ENCODE data around the gene TLN1.
A peak's percentile ranks its signal among the peaks of the same experiment; 100 is the strongest.

Gene TLN1

DNA sequence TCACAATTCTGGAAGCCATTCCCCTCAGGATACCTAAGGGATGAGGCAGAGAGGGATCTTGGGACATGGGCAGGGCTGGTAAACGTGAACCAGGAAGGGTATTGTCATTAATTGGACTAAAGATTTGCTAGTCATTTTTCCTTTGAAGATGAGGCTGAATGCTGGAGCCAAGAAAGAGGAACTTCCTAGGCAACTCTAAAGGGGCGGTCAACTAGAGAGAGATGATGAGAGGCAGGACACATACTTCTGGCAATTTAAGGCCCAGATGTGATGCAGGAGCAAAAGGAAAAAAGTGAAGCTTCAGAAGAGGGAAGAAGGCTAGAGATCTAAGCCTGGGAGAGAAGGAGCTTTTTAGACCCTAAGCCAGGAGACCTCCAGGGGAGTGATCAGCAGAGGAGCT lies 11.5 kb upstream of the TLN1 start:
- Histone ChIP-seq H3K4me3 (ENCODE audit: low read depth, low read length) (no peak overlapping the region), H3K27ac (ENCODE audit: low read depth, low read length) (no peak overlapping the region), H3K27me3 (ENCODE audit: insufficient read depth, low read length) (no peaks in the 10 kb centered on the region), H3K79me2 (ENCODE audit: control insufficient read depth, insufficient read depth, low read length, unreplicated experiment) (peaks cover 38% of the 10 kb centered on the region), H2AFZ (ENCODE audit: low read length, unreplicated experiment) (no peak overlapping the region), H3K4me1 (ENCODE audit: control insufficient read depth, insufficient read depth, low read length, unreplicated experiment) (peaks cover 12% of the 10 kb centered on the region), H3K36me3 (ENCODE audit: insufficient read depth, low read length) (peaks cover 15% of the 10 kb centered on the region; the same call in 1 of the 2 replicates)

DNA sequence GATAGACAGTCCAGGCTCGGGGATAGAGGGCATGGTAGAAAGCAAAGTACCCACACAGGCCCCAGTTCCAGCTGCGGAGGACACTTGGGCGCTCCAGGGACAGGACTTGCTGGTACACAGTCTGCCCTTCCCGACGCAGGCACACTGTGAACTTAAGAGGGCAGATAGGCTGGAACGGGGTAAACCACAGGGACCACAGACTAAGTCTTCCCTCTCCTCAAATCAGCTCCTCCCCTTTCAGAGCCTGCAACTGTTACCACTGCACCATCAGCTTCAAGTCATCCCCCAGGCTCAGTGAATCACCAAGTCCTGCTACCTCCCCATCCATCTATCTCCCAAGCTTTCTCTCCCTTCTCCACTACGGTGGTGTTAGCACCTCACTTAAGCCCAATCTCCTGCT lies 9.7 kb upstream of the TLN1 start:
- H3K27ac ChIP-seq (ENCODE audit: low read depth, low read length), result no peak overlapping the region
- H3K4me3 ChIP-seq (ENCODE audit: low read depth, low read length), result no peak overlapping the region
- H3K79me2 ChIP-seq (ENCODE audit: control insufficient read depth, insufficient read depth, low read length, unreplicated experiment), result peaks cover 21% of the 10 kb centered on the region
- peaks cover 3% of the 10 kb centered on the region for H3K4me1 ChIP-seq (ENCODE audit: control insufficient read depth, insufficient read depth, low read length, unreplicated experiment)
- H3K36me3 ChIP-seq (ENCODE audit: insufficient read depth, low read length), result peaks cover 24% of the 10 kb centered on the region
- no peak overlapping the region for H2AFZ ChIP-seq (ENCODE audit: low read length, unreplicated experiment)
- no peaks in the 10 kb centered on the region for H3K27me3 ChIP-seq (ENCODE audit: insufficient read depth, low read length)

DNA sequence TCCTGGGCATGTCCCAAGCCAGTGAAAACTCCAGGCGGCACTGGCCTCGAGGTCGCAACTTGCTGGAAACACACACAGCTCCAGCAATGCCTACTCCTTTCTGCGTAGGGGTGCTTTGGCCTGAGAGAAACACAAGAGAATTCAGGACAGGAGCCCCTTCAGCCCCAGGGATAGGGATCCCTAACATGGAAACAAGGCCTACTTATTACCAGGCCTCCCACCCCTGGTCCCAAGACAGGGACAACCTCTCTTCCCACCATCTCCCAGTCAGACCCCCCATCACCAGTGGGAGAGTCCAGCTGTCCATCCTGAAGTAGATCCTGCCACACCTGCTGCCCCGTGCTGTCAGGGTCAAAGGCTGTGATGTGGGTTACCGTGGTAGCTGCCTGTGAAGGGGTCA lies 8.2 kb upstream of the TLN1 start:
- H3K4me3 ChIP-seq (ENCODE audit: low read depth, low read length), result no peak overlapping the region
- H3K27me3 ChIP-seq (ENCODE audit: insufficient read depth, low read length), result no peaks in the 10 kb centered on the region
- no peaks in the 10 kb centered on the region for H3K4me1 ChIP-seq (ENCODE audit: control insufficient read depth, insufficient read depth, low read length, unreplicated experiment)
- H2AFZ ChIP-seq (ENCODE audit: low read length, unreplicated experiment), result no peak overlapping the region
- H3K79me2 ChIP-seq (ENCODE audit: control insufficient read depth, insufficient read depth, low read length, unreplicated experiment), result peaks cover 11% of the 10 kb centered on the region
- no peak overlapping the region for H3K27ac ChIP-seq (ENCODE audit: low read depth, low read length)
- peaks cover 31% of the 10 kb centered on the region for H3K36me3 ChIP-seq (ENCODE audit: insufficient read depth, low read length)

DNA sequence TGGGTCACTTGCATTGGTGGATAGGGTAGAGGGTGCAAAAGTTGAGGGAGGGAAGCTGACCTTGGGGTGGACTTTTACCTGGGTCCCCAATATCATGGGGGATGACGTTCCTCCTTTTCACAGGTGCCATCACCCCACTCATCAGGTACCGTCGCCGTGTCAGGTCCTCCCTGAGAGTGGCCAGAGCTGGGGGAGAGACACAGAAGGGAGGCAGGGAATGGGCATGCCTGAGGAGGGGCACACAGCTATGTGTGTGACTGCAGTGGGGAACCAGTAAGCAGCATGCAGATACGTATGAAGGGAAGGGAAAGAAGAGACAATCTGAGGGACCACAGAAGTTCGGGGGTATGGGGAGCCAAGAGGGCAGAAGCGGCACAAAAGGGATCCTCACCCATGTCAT lies 6.9 kb upstream of the TLN1 start:
- Histone ChIP-seq H2AFZ (ENCODE audit: low read length, unreplicated experiment) (no peak overlapping the region), H3K4me1 (ENCODE audit: control insufficient read depth, insufficient read depth, low read length, unreplicated experiment) (peaks cover 6% of the 10 kb centered on the region), H3K27me3 (ENCODE audit: insufficient read depth, low read length) (no peaks in the 10 kb centered on the region), H3K4me3 (ENCODE audit: low read depth, low read length) (no peak overlapping the region), H3K27ac (ENCODE audit: low read depth, low read length) (no peak overlapping the region), H3K36me3 (ENCODE audit: insufficient read depth, low read length) (peaks cover 30% of the 10 kb centered on the region), H3K79me2 (ENCODE audit: control insufficient read depth, insufficient read depth, low read length, unreplicated experiment) (peaks cover 15% of the 10 kb centered on the region)

DNA sequence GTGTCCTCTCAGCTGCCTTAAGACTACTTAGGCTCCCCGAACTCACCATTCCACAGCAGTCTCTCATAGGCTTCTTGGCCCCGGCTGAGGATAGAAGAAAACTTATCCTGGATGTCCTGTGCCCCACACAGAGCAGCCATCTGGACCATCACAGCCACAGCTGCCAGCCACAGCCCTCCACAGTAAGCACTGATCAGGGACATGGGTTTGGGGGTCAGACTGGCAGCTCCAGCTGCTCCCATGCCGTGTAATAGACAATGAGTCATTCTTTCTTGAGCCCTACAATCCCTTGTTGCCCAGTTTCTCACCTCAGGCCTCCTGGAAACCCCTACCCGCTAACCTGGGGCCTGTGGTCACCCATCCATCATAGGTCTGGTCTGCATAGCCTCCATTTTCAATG lies 6.2 kb upstream of the TLN1 start:
- Histone ChIP-seq H3K36me3 (ENCODE audit: insufficient read depth, low read length) (peaks cover 28% of the 10 kb centered on the region), H3K4me3 (ENCODE audit: low read depth, low read length) (no peak overlapping the region), H3K79me2 (ENCODE audit: control insufficient read depth, insufficient read depth, low read length, unreplicated experiment) (peaks cover 23% of the 10 kb centered on the region), H3K27me3 (ENCODE audit: insufficient read depth, low read length) (no peaks in the 10 kb centered on the region), H3K27ac (ENCODE audit: low read depth, low read length) (no peak overlapping the region), H2AFZ (ENCODE audit: low read length, unreplicated experiment) (no peak overlapping the region), H3K4me1 (ENCODE audit: control insufficient read depth, insufficient read depth, low read length, unreplicated experiment) (peaks cover 12% of the 10 kb centered on the region)

DNA sequence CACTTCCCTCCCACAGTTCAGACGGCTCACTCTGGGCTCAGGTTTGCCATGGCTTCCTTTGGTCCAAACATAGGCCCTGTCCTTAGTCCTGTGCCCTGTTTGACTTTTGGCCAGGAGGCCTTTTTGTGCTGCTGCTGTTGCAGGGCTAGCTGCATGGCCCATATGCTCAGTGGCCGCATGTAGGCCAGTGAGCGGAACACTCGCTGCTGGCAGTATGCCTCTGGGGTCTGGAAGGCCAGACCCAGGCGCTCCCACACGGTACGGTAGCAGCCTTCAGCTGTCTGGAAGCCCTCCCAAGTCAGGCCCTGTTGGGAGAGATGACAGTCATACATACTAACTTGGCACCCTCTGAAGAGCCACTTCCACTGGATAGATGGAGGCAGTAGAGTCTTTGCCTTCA lies 5.1 kb upstream of the TLN1 start:
- Histone ChIP-seq H3K4me1 (ENCODE audit: control insufficient read depth, insufficient read depth, low read length, unreplicated experiment) (peaks cover 12% of the 10 kb centered on the region), H3K4me3 (ENCODE audit: low read depth, low read length) (no peak overlapping the region), H3K79me2 (ENCODE audit: control insufficient read depth, insufficient read depth, low read length, unreplicated experiment) (peaks cover 29% of the 10 kb centered on the region), H2AFZ (ENCODE audit: low read length, unreplicated experiment) (no peak overlapping the region), H3K27me3 (ENCODE audit: insufficient read depth, low read length) (no peaks in the 10 kb centered on the region), H3K36me3 (ENCODE audit: insufficient read depth, low read length) (peaks cover 28% of the 10 kb centered on the region), H3K27ac (ENCODE audit: low read depth, low read length) (no peak overlapping the region)

DNA sequence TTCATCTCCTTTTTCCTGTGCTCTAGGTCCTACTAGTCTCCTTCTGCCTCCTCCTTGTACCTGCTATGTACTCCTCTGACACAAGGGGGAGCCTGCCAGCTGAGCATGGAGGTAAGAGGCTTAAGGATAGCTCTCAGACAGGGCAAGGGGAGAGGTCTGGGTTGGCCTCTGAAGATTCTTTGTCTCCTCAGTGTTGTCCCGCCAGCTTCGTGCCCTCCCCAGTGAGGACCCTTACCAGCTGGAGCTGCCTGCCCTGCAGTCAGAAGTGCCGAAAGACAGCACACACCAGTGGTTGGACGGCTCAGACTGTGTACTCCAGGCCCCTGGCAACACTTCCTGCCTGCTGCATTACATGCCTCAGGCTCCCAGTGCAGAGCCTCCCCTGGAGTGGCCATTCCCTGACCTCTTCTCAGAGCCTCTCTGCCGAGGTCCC lies 4.2 kb upstream of the TLN1 start:
- peaks cover 36% of the 10 kb centered on the region for H3K79me2 ChIP-seq (ENCODE audit: control insufficient read depth, insufficient read depth, low read length, unreplicated experiment)
- no peak overlapping the region for H3K4me3 ChIP-seq (ENCODE audit: low read depth, low read length)
- H3K36me3 ChIP-seq (ENCODE audit: insufficient read depth, low read length), result peaks cover 28% of the 10 kb centered on the region
- peaks cover 12% of the 10 kb centered on the region for H3K4me1 ChIP-seq (ENCODE audit: control insufficient read depth, insufficient read depth, low read length, unreplicated experiment)
- H2AFZ ChIP-seq (ENCODE audit: low read length, unreplicated experiment), result no peak overlapping the region
- no peak overlapping the region for H3K27ac ChIP-seq (ENCODE audit: low read depth, low read length)
- no peaks in the 10 kb centered on the region for H3K27me3 ChIP-seq (ENCODE audit: insufficient read depth, low read length)

DNA sequence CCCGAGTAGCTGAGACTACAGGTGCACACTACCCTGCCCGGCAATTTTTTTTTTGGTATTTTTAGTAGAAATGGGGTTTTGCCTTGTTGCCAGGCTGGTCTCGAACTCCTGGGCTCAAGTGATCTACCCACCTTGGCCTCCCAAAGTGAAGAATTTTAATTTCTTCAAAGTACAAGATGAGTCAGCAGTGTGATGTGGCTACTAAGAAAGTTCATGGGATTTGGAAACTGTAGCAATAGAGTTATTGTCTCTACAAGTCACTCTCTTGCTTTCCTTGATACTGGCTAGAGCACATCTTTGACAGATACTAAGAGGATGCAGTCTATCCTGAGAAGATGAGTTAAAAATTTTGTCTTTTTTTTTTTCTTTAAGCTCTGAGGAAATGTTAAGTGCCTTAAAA lies 2.1 kb upstream of the TLN1 start:
- peaks cover 20% of the 10 kb centered on the region for H3K36me3 ChIP-seq (ENCODE audit: insufficient read depth, low read length)
- peak overlapping the region; percentile 87 for H3K27ac ChIP-seq (ENCODE audit: low read depth, low read length)

DNA sequence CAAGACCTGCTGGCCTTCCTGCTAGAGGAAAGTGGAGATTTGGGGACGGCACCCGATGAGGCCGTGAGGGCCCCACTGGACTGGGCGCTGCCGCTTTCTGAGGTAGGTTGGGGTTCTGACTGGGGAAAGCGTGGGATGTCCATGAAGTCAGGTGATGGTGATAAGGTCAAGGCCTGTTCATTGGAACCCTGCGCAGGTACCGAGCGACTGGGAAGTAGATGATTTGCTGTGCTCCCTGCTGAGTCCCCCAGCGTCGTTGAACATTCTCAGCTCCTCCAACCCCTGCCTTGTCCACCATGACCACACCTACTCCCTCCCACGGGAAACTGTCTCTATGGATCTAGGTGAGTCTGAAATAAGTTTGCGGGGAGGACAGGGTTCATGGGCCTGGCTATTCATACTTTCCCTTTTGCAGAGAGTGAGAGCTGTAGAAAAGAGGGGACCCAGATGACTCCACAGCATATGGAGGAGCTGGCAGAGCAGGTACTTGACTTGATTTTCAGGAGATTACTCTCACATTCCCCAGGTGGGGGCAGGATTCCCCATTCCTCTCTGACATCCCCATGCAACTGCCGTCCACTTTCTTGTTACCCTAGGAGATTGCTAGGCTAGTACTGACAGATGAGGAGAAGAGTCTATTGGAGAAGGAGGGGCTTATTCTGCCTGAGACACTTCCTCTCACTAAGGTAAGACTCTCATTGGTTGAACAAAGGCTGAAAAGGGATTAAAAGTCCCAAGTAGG lies 976 bp upstream of the TLN1 start:
- Histone ChIP-seq H3K27ac (ENCODE audit: low read depth, low read length) (peak overlapping the region; percentile 87), H3K4me1 (ENCODE audit: control insufficient read depth, insufficient read depth, low read length, unreplicated experiment) (peaks cover 36% of the 10 kb centered on the region), H3K36me3 (ENCODE audit: insufficient read depth, low read length) (peaks cover 20% of the 10 kb centered on the region), H3K27me3 (ENCODE audit: insufficient read depth, low read length) (no peaks in the 10 kb centered on the region), H3K4me3 (ENCODE audit: low read depth, low read length) (peak overlapping the region; percentile 86), H2AFZ (ENCODE audit: low read length, unreplicated experiment) (peak overlapping the region; percentile 77), H3K79me2 (ENCODE audit: control insufficient read depth, insufficient read depth, low read length, unreplicated experiment) (peaks cover 67% of the 10 kb centered on the region)

More for the DNA sequence above, 2.1 kb upstream of the TLN1 start:
- Histone ChIP-seq H3K4me3 (ENCODE audit: low read depth, low read length) (peak overlapping the region; percentile 86), H2AFZ (ENCODE audit: low read length, unreplicated experiment) (no peak overlapping the region), H3K4me1 (ENCODE audit: control insufficient read depth, insufficient read depth, low read length, unreplicated experiment) (peaks cover 27% of the 10 kb centered on the region), H3K27me3 (ENCODE audit: insufficient read depth, low read length) (no peaks in the 10 kb centered on the region), H3K79me2 (ENCODE audit: control insufficient read depth, insufficient read depth, low read length, unreplicated experiment) (peaks cover 58% of the 10 kb centered on the region)

DNA sequence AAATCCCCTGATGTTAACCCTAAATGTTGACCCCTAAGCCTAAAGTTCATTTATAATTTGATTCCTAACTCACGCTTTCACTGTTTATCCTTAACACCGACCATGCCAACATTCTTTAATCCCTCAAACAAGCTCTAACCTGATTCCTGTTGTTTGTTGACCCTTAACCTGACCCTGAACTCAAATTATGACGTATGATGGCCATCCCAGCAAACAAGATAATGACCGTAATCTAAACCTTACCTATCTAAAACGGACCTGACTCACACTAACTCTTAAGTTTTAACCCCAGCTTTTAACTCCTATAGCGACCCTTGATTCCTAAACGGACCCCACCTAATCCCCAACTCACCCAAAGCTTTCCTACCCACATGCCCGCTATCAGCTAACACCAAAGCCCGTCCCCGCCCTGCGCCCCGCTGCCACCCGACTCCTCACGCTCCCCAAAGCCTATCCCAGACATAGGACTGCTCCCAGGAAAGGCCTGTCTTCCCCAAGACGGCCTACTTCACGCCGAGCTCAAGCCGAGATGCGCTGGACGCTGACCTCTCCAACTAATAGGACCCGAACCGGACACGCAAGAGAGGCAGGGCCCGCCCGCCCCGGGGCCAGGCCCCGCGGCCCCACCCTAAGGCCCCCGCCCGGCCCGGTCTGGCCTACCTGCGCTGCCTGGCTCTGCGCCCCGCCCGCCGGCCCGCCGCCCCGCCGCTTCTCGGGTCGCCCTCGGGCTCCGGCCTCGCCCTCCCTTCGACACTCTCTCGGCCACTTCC lies 395 bp downstream of the TLN1 start:
- Histone ChIP-seq H2AFZ (ENCODE audit: low read length, unreplicated experiment) (peak overlapping the region; percentile 28), H3K79me2 (ENCODE audit: control insufficient read depth, insufficient read depth, low read length, unreplicated experiment) (peaks cover 80% of the 10 kb centered on the region), H3K4me1 (ENCODE audit: control insufficient read depth, insufficient read depth, low read length, unreplicated experiment) (peaks cover 50% of the 10 kb centered on the region), H3K27ac (ENCODE audit: low read depth, low read length) (peak overlapping the region; percentile 87), H3K27me3 (ENCODE audit: insufficient read depth, low read length) (no peaks in the 10 kb centered on the region), H3K4me3 (ENCODE audit: low read depth, low read length) (peak overlapping the region; percentile 86), H3K36me3 (ENCODE audit: insufficient read depth, low read length) (peaks cover 10% of the 10 kb centered on the region; the same call in 1 of the 2 replicates)

DNA sequence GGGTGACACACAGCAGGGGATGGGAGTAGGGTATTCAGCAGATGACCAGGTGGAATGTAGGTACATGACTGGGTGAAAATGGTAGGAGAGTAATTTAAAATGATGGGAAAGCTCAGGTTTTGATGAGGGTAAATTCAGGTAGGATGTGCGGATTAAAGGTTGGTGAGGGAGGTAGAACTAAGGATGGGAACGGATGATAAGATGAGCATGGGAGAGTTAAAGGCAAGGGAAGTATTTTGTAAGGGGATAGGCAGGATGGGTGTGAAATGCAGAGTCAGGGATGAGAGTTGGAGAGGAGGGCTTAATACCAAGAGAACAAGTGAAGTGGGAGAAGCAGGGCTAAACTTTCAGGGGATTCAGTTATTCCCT lies 1.5 kb downstream of the TLN1 start:
- H3K27me3 ChIP-seq (ENCODE audit: insufficient read depth, low read length), result no peaks in the 10 kb centered on the region
- no peak overlapping the region for H2AFZ ChIP-seq (ENCODE audit: low read length, unreplicated experiment)
- peak overlapping the region; percentile 87 for H3K27ac ChIP-seq (ENCODE audit: low read depth, low read length)
- peaks cover 89% of the 10 kb centered on the region for H3K79me2 ChIP-seq (ENCODE audit: control insufficient read depth, insufficient read depth, low read length, unreplicated experiment)
- peak overlapping the region; percentile 86 for H3K4me3 ChIP-seq (ENCODE audit: low read depth, low read length)
- H3K36me3 ChIP-seq (ENCODE audit: insufficient read depth, low read length), result peaks cover 8% of the 10 kb centered on the region; the same call in 1 of the 2 replicates
- H3K4me1 ChIP-seq (ENCODE audit: control insufficient read depth, insufficient read depth, low read length, unreplicated experiment), result peaks cover 54% of the 10 kb centered on the region
